Thymus (tissue), 11 donors: ENCODE data around the gene THSD4. TPM values are rescaled to one million over a fixed set of nuclear protein-coding genes. Genes with fewer than 3 reads are reported as not detected.

ENCODE experiments used
- DNase-seq, 9 donors: peaks; one replicate each; pipeline ENCODE4 v3.0.0-alpha.2; 2013; ENCODE audit warnings: low spot score in 9 of 9, low read depth in 6 of 9, missing footprints in 1 of 9
- H3K27ac ChIP-seq, 2 donors: one replicate each; pipeline ENCODE4 v1.5.1; 2013; ENCODE audit warnings: control low read depth in 1 of 2, low read depth in 1 of 2, low read length in 1 of 2, mild to moderate bottlenecking in 1 of 2, moderate library complexity in 1 of 2
- H3K27me3 ChIP-seq, 2 donors: one replicate each; pipeline ENCODE4 v1.5.1; 2013; ENCODE audit warnings: low read length in 1 of 2; ENCODE audit not compliant: control insufficient read depth in 2 of 2, insufficient read depth in 1 of 2
- H3K36me3 ChIP-seq, 2 donors: one replicate each; pipeline ENCODE4 v1.5.1; 2013; ENCODE audit warnings: low read length in 1 of 2, mild to moderate bottlenecking in 1 of 2, moderate library complexity in 1 of 2; ENCODE audit not compliant: control insufficient read depth in 2 of 2, insufficient read depth in 2 of 2
- H3K4me1 ChIP-seq, 2 donors: one replicate each; pipeline ENCODE4 v1.5.1; 2013; ENCODE audit warnings: low read length in 2 of 2; ENCODE audit not compliant: control insufficient read depth in 2 of 2, insufficient read depth in 2 of 2
- H3K4me3 ChIP-seq, 2 donors: one replicate each; pipeline ENCODE4 v1.5.1; 2013; ENCODE audit warnings: low read length in 2 of 2, control low read depth in 1 of 2, mild to moderate bottlenecking in 1 of 2
- H3K9me3 ChIP-seq, 2 donors: one replicate each; pipeline ENCODE4 v1.5.1; 2013; ENCODE audit warnings: low read length in 1 of 2, mild to moderate bottlenecking in 1 of 2; ENCODE audit not compliant: control insufficient read depth in 2 of 2, insufficient read depth in 1 of 2
- WGBS: extraction: QIAGEN DNeasy Blood & Tissue Kit; methylation state at CpG from one replicate; pipeline ENCODE4 v1.1.7; 2013; 5-methylcytosine and 5-hydroxymethylcytosine counted together
- polyA plus RNA-seq: library from polyadenylated mRNA; stranded (reverse); fragments of 200-250 nt; gene quantifications from one replicate; pipeline ENCODE4 v1.2.3, GENCODE V29; 2013
- total RNA-seq: library from RNA; stranded (reverse); fragments of 120-200 nt; gene quantifications from one replicate; pipeline ENCODE4 v1.2.4, GENCODE V29; 2013
- donor health status: healthy.

THSD4 gene
- total and polyA plus RNA-seq, 2 donors: 1.7 to 2.2 TPM

DNA sequence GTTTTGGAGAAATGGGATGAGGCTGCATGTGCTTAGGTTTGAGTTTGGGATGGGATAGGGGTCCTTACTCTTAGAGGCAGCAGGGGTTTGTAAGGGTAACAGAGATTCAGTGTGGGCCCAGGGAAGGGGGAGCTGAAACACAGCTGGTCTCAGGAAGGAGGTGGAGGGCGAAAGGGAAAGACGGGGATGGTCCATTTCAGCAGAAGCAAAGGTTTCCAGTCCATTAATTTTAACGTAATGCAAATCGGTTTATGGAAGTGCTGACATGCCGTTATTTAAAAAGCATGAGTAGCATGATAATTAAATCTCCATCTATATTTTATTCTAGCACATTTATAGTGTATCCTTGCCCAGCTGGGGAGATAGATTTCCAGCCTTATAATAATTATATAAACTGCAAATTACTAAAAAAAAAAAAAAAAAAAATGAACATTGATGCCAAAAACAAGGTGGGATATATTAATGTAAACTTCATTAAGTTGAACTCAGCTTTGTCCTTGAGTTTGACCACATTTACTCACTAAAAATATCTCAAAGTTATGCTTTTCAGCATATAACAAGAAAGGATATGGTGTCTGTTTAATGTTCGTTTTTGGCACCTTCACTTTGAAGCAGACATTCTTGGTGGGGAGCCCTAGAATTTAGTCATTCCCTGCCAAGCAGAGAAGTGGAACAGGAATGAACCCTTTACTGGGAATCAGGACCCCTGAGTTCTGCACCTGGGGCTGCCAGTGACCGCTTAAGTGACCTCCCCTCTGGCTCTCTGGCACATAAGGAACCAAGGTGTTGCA is 234.7 kb downstream of the THSD4 start:
- Histone ChIP-seq H3K4me1 (no peaks in the 10 kb centered on the region), H3K36me3 (no peaks in the 10 kb centered on the region), H3K4me3 (no peak overlapping the region), H3K9me3 (no peaks in the 10 kb centered on the region), H3K27me3 (no peaks in the 10 kb centered on the region), H3K27ac (no peak overlapping the region)
- WGBS: 95% methylated on average over 7 of the region's 7 CpGs
- no peak for DNase-seq

DNA sequence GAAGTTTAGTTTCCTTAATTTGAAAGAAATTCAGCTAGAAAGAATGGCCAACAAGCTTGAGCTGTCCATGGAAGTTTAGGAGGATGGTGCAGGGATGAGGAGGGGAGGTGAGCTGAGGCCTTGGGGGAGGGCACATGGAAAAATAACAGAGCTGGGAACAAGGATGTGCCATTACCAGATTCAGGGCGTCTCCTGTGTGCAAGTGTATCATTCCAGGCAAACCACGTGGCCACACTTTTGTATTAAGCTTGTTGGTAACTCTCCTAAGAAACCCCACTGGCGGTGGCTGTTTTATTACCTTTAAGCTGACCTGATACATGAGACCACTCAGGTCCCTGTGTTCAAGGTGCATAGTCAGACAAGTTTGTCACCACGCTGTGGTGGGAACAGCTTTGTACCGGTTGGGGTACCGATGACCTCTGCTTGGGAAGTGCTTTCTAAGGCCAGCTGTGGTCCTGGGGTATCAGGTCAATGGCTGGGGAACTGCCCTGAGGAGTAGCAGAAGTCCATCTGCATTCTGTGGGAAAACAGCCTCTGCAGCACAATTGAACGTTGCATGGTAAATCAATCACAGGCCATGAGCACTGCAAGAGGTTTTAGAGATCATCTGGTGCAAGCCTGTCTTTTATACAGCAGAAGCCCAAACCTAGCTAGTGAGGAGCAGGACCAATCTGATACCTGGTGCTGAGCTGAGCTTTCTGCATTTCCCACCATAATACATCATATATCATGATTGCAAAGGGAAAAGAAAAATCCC is 235.5 kb downstream of the THSD4 start:
- H3K27ac ChIP-seq: no peak overlapping the region
- DNase-seq: no peak
- H3K36me3 ChIP-seq: no peaks in the 10 kb centered on the region
- H3K4me1 ChIP-seq: no peaks in the 10 kb centered on the region
- no peaks in the 10 kb centered on the region for H3K27me3 ChIP-seq
- H3K4me3 ChIP-seq: no peak overlapping the region
- no peaks in the 10 kb centered on the region for H3K9me3 ChIP-seq
- WGBS: 90% methylated on average over 7 of the region's 7 CpGs

DNA sequence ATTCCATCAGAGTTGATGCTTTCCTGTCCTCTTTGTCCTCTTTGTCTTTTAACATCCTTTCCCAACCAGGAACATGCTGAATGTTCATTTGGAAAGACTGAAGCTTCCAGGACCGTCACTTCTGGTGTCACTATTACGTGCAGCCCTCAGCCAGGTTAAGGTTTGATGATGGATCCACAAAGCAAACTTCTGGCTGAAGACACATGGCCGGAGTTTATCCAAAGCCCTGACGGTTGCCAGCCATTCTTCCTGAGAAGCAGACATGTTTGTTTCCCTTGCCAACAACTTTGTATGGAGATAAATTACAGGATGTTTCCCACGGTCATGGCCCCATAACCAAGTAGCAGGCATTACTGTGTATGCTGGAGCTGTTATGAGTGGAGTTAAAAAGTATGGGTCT is 236.9 kb downstream of the THSD4 start:
- H3K27me3 ChIP-seq: no peaks in the 10 kb centered on the region
- H3K9me3 ChIP-seq: no peaks in the 10 kb centered on the region
- no peak overlapping the region for H3K4me3 ChIP-seq
- no peak for DNase-seq
- H3K36me3 ChIP-seq: no peaks in the 10 kb centered on the region
- no peak overlapping the region for H3K27ac ChIP-seq
- H3K4me1 ChIP-seq: no peaks in the 10 kb centered on the region
- WGBS: 69% methylated on average over 5 of the region's 5 CpGs

DNA sequence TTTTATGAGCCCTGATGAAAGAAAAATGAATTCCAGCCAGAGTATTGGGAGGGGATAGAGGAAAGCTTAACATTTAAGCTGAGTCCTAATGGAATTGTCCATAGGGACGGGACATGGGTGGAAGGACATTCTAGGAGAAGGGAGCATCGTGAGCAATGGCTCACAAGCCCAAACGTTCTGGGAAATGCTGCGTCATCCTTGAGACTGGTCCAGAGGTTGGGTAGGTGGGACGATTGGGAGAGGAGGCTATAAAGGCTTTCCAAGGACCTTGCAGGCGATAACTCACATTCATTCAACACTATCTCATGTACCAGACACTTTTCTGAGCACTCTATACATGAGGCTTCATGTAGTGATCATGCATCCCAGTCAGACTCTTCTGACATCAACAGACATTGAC is 237.5 kb downstream of the THSD4 start:
- no peaks in the 10 kb centered on the region for H3K27me3 ChIP-seq
- 84% methylated on average over 6 of the region's 6 CpGs for WGBS
- no peaks in the 10 kb centered on the region for H3K36me3 ChIP-seq
- H3K27ac ChIP-seq: no peak overlapping the region
- H3K4me1 ChIP-seq: no peaks in the 10 kb centered on the region
- H3K4me3 ChIP-seq: no peak overlapping the region
- no peak for DNase-seq
- H3K9me3 ChIP-seq: no peaks in the 10 kb centered on the region

DNA sequence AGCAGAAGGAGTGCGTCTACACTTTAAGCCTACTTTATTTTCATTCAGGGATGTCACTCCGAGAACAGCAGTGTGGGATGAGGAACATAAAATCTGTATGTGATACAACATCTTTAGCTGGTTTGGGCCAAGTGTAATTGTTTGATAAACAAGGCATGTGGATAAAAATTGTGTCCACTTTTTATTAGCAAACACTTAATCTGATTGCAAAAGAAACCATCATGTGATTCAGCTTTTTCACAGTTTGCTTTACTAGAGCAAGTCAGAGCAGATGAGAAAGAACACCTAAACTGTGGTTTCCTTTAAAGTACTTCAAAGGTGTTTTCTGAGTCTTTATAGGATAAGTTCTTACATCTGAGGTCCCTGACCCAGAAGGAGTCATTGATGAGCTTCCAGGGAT is 237.9 kb downstream of the THSD4 start:
- no peaks in the 10 kb centered on the region for H3K4me1 ChIP-seq
- H3K36me3 ChIP-seq: no peaks in the 10 kb centered on the region
- H3K27me3 ChIP-seq: no peaks in the 10 kb centered on the region
- H3K4me3 ChIP-seq: no peak overlapping the region
- DNase-seq: no peak
- H3K9me3 ChIP-seq: no peaks in the 10 kb centered on the region
- no peak overlapping the region for H3K27ac ChIP-seq
- 97% methylated on average over 2 of the region's 2 CpGs for WGBS

DNA sequence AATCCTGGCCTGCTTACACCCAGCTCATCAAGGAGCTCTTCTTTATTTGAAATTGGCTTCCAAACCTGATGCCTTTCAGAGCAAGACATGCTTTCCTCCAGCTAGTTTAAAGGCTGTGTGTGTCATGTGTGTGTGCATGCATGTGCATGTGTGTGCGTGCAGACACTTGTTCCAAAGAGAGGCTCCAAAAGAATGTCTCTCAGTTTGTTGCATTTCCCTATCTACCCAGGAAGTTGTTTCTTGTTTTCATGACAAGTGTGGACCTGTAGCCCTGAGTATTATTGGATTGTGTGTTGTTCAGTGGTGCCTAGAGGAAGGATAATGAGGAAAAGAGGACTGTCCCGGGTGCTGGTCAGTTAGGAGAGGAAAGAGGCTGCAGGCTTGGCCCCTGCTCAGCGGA is 240.0 kb downstream of the THSD4 start:
- no peaks in the 10 kb centered on the region for H3K36me3 ChIP-seq
- no peaks in the 10 kb centered on the region for H3K4me1 ChIP-seq
- no peak overlapping the region for H3K4me3 ChIP-seq
- WGBS: 87% methylated on average over 3 of the region's 3 CpGs
- peak in 1 of 9 donors; percentile 9 for DNase-seq
- no peaks in the 10 kb centered on the region for H3K27me3 ChIP-seq
- H3K9me3 ChIP-seq: no peaks in the 10 kb centered on the region
- H3K27ac ChIP-seq: no peak overlapping the region

DNA sequence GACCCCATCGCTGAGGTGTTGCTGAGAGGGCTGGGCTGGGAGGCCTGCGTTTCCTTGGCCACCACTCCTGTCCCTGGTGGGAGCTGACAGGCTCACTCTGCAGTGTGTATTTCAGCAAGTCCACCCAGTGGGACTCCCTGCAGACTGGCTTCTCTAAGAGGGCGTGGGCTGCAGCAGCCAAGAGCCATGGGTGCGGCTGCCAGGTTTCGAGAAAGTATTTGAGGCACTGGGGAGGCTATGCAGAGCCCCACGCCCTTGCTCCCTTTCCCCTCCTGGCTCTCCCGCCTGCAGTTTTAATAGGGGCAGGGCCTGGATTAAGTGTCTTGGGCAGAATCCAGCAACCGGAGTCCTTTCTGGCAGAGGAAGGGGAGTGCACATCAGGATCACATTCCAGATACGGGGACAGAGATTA is 242.1 kb downstream of the THSD4 start:
- Histone ChIP-seq H3K27ac (no peak overlapping the region), H3K36me3 (no peaks in the 10 kb centered on the region), H3K9me3 (no peaks in the 10 kb centered on the region), H3K4me1 (no peaks in the 10 kb centered on the region), H3K4me3 (no peak overlapping the region), H3K27me3 (no peaks in the 10 kb centered on the region)
- WGBS: 85% methylated on average over 9 of the region's 9 CpGs
- no peak for DNase-seq

DNA sequence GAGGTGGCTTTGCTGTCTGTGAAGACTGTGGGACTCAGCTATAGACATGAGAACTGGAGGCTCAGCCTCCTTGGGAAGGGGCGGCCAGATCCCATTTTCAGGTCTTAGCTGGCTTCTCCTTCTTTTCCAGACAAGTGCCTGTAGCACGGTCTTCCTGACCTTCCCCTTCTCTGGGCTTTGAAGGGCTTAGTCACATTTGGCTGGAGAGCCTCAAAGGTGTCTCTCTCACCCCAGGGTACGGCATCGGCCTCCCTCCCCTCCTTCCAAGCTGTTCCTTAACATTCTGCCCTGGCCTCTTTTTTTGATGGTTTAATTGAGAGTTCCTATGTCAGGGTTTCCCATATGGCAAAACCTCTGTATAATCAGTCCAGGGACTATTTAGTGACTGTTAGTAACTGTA is 242.7 kb downstream of the THSD4 start:
- 90% methylated on average over 4 of the region's 4 CpGs for WGBS
- no peak for DNase-seq
- no peak overlapping the region for H3K4me3 ChIP-seq
- H3K36me3 ChIP-seq: no peaks in the 10 kb centered on the region
- H3K27me3 ChIP-seq: no peaks in the 10 kb centered on the region
- no peaks in the 10 kb centered on the region for H3K4me1 ChIP-seq
- no peak overlapping the region for H3K27ac ChIP-seq
- no peaks in the 10 kb centered on the region for H3K9me3 ChIP-seq

DNA sequence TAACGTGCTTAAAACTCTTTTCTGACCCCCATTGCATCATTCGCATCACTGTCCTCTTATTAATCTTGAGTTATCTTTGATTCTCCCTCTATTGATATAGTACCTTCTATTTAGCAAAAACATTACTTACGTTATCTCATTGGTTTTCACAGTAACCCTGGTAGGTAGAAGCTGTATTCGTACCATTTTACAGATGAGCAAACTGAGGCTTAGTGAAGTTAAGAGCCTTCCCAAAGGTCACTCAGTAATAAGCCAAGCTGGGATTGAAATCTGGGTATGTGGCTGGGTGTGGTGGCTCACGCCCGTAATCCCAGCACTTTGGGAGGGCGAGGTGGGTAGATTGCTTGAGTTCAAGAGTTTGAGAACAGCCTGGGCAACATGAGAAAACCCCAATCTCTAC is 244.0 kb downstream of the THSD4 start:
- Histone ChIP-seq H3K36me3 (no peaks in the 10 kb centered on the region), H3K9me3 (no peaks in the 10 kb centered on the region), H3K27me3 (no peaks in the 10 kb centered on the region), H3K4me3 (no peak overlapping the region), H3K27ac (no peak overlapping the region), H3K4me1 (no peaks in the 10 kb centered on the region)
- no peak for DNase-seq
- 92% methylated on average over 7 of the region's 7 CpGs for WGBS
